Left ventricle myocardium inferior (tissue), 1 donor: Measurements from ENCODE around the gene EXOC4. TPM values are rescaled to one million over a fixed set of nuclear protein-coding genes. Genes with fewer than 3 reads are reported as not detected.

ENCODE experiments used
- DNase-seq: peaks from one replicate; pipeline ENCODE4 v3.0.0-alpha.2; 2020
- H3K27ac ChIP-seq: fragments of 200-600 bp; replicated peaks from 2 replicates; pipeline ENCODE4 v1.8.0; 2021
- H3K27me3 ChIP-seq: fragments of 200-600 bp; 2 replicates; pipeline ENCODE4 v1.8.0; 2021; ENCODE audit warnings: low read depth
- H3K36me3 ChIP-seq: fragments of 200-600 bp; 2 replicates; pipeline ENCODE4 v1.8.0; 2021
- H3K4me1 ChIP-seq: fragments of 200-600 bp; 2 replicates; pipeline ENCODE4 v1.8.0; 2021
- H3K4me3 ChIP-seq: fragments of 200-600 bp; 2 replicates; pipeline ENCODE4 v1.8.0; 2021; ENCODE audit warnings: mild to moderate bottlenecking, moderate library complexity
- H3K9me3 ChIP-seq: fragments of 200-600 bp; replicated peaks from 2 replicates; pipeline ENCODE4 v1.8.0; 2021
- intact Hi-C: fragments of 100-400 bp; cut with micrococcal nuclease; formaldehyde crosslinking; loops from one replicate; pipeline ENCODE4 v1.11.0; 2022
- total RNA-seq: library from RNA; stranded (reverse); fragmentation: NEBNext Ultra II Directional; extraction: Animal tissue kit (Norgen Biotek cat#: 25700); gene quantifications from one replicate; pipeline ENCODE4 v1.2.1, GENCODE V29; 2021
- TF ChIP-seq, protein P1 (sequence below): fragments of 200-600 bp; IDR thresholded peaks from 2 replicates; pipeline ENCODE4 v1.8.0; 2021; ENCODE audit warnings: antibody characterized with exemption, mild to moderate bottlenecking, borderline replicate concordance
- donor health status: DM: no; HTN: yes; CAD: no; lungs with severe emphysema.

Gene EXOC4
- total RNA-seq, 1 donor from 2014 or later = 33.8 TPM

DNA sequence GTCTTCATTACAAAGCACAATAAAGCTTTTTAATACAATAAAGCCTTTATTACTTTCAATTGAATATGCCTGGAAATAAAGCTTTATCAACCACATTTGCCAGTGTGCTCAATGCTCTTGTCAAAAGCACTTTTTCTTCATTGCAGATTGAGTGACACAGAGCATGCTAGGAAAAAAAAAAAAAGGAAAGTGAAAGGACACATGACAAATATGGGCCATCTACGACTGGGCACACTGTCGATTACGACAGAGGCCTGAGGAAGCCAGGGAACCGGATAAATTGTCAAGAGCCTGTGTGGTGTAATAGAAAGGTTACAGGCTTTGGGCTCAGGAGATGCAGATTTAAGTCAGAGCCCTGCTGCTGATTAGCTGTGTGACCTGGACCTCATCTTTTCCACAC lies 789.4 kb downstream of the EXOC4 start:
- Histone ChIP-seq H3K4me1 (no peaks in the 10 kb centered on the region), H3K9me3 (no peaks in the 10 kb centered on the region), H3K27ac (no peak overlapping the region), H3K27me3 (no peaks in the 10 kb centered on the region), H3K4me3 (no peak overlapping the region), H3K36me3 (no peaks in the 10 kb centered on the region)
- intact Hi-C loops = no loop called here
- no peak for DNase-seq
- TF ChIP-seq, protein P1, sequence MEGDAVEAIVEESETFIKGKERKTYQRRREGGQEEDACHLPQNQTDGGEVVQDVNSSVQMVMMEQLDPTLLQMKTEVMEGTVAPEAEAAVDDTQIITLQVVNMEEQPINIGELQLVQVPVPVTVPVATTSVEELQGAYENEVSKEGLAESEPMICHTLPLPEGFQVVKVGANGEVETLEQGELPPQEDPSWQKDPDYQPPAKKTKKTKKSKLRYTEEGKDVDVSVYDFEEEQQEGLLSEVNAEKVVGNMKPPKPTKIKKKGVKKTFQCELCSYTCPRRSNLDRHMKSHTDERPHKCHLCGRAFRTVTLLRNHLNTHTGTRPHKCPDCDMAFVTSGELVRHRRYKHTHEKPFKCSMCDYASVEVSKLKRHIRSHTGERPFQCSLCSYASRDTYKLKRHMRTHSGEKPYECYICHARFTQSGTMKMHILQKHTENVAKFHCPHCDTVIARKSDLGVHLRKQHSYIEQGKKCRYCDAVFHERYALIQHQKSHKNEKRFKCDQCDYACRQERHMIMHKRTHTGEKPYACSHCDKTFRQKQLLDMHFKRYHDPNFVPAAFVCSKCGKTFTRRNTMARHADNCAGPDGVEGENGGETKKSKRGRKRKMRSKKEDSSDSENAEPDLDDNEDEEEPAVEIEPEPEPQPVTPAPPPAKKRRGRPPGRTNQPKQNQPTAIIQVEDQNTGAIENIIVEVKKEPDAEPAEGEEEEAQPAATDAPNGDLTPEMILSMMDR = no peak

DNA sequence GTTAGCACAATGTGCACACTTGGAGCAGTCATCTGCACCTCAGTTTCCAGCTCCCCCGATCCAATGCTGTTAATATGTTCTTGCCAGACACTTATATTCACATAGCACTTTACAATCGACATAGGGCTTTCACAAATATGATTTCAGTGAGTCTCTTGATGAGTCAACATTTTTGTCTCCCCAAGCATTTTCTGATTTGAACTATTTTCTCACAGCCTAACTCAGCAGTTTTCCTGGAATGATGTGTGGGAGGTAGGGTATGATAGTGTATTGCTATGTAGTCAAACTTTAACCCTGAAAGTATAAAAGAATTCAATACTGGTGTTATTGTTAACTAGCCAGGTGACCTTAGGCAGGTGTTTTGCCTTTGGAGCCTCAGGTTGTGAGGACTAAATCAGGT lies 791.8 kb downstream of the EXOC4 start:
- intact Hi-C loops = no loop called here
- no peaks in the 10 kb centered on the region for H3K27me3 ChIP-seq

DNA sequence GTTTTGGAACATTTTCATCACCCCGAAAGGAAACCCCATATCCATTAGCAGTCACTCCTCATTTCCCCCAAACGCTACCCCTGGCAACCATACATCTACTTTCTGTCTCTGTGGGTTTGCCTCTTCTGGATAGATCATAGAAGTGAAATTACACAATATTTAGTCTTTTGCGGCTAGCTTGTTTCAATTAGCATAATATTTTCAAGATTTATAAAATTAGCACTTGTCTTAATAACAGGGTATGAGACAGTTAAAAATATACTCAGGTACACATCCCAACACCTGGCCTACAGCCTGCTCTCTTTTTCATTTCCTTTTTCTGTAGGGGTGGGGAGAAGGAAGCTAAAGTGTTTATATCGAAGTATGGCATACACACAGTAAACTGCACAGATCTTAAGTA lies 792.8 kb downstream of the EXOC4 start:
- intact Hi-C loops = no loop called here
- no peak for DNase-seq
- H3K27me3 ChIP-seq = no peaks in the 10 kb centered on the region
- H3K27ac ChIP-seq = no peak overlapping the region
- H3K9me3 ChIP-seq = no peaks in the 10 kb centered on the region
- H3K36me3 ChIP-seq = no peaks in the 10 kb centered on the region
- no peaks in the 10 kb centered on the region for H3K4me1 ChIP-seq
- TF ChIP-seq, protein P1 = no peak
- H3K4me3 ChIP-seq = no peak overlapping the region

More for the DNA sequence above, 791.8 kb downstream of the EXOC4 start:
- H3K36me3 ChIP-seq = no peaks in the 10 kb centered on the region
- DNase-seq = no peak
- H3K4me1 ChIP-seq = no peaks in the 10 kb centered on the region
- TF ChIP-seq, protein P1 = no peak
- no peaks in the 10 kb centered on the region for H3K9me3 ChIP-seq
- no peak overlapping the region for H3K27ac ChIP-seq
- H3K4me3 ChIP-seq = no peak overlapping the region

DNA sequence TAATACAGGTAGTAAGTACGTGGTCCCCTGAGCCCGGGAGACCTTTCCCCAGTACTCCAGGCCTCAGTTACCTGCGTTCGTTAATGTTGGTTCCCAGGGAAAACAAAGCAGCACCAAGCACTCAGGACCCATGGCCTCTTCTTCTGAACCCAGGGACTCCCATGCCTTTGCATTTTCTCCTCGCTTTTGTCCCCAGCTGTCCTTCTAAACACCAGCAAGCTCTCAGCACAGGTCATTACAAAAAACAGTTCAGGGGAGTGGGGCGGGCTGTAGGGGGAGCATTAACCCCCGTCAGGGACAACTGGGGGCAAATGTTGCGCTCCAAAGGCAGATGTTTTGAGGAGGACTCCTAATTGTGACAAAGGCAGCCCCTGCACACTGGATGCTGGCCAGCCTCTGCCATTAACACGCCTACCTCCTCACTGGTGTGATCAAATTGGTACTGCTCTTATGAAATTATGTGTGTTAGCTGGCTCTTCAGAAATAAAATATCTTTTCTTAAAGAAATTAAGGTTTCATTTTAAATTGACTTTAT lies 793.8 kb downstream of the EXOC4 start:
- TF ChIP-seq, protein P1 = no peak
- H3K4me3 ChIP-seq = no peak overlapping the region
- DNase-seq = no peak
- H3K27me3 ChIP-seq = no peaks in the 10 kb centered on the region
- H3K27ac ChIP-seq = no peak overlapping the region
- no peaks in the 10 kb centered on the region for H3K4me1 ChIP-seq
- no peaks in the 10 kb centered on the region for H3K9me3 ChIP-seq
- intact Hi-C loops = no loop called here
- no peaks in the 10 kb centered on the region for H3K36me3 ChIP-seq

DNA sequence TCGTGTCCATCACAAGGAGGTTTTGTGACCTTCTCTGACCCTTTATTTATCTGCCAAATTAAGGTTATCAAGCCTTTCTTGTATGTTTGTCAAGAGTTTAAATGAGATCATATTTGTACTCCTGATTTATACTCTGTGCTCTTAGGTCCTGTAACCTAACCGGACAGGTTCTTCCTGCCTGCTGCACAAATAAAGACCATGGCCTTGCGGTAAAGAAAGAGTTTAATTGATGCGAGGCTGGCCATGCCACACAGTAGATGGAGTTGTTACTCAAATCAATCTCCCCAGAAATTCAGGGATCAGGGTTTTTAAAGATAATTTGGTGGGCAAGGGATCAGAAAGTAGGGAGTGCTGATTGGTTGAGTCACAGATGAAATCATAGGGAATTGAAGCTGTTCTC lies 794.8 kb downstream of the EXOC4 start:
- intact Hi-C loops = no loop called here

More for the DNA sequence above, 794.8 kb downstream of the EXOC4 start:
- Histone ChIP-seq H3K4me1 (no peaks in the 10 kb centered on the region), H3K4me3 (no peak overlapping the region), H3K9me3 (no peaks in the 10 kb centered on the region), H3K27ac (no peak overlapping the region), H3K27me3 (no peaks in the 10 kb centered on the region), H3K36me3 (no peaks in the 10 kb centered on the region)
- TF ChIP-seq, protein P1 = no peak
- DNase-seq = no peak
